Stimulated activated CD4-positive, alpha-beta T cell treated with anti-CD3 and anti-CD28 coated beads, Interleukin-2, amount 100 ng/mL, for 48 hours (primary cell): ENCODE measurements around the gene RBL2.
"Not testable (repeated sequence)": the region's sequence is repeated elsewhere in the genome, so short reads cannot be mapped to it uniquely, and the experiment has no call there.

Source experiments
- DNase-seq, 2 donors: peaks; one replicate each; pipeline ENCODE4 v3.0.0-alpha.2; 2020

RBL2 gene

GRCh38 chr16:53509906-53510703 lies 75.8 kb downstream of the RBL2 start:
- peak; percentile 30 to 45 for DNase-seq

GRCh38 chr16:53510704-53511070 lies 76.4 kb downstream of the RBL2 start:
- DNase-seq, result no peak

GRCh38 chr16:53511084-53511402 lies 76.8 kb downstream of the RBL2 start:
- DNase-seq, result no peak

GRCh38 chr16:53511403-53512280 lies 77.4 kb downstream of the RBL2 start:
- no peak for DNase-seq

GRCh38 chr16:53512795-53513194 lies 78.5 kb downstream of the RBL2 start:
- not testable (repeated sequence) for DNase-seq

- no peak for DNase-seq
Measured at GRCh38 chr16:53515259-53515658, 81.0 kb downstream of the RBL2 start.

- DNase-seq, result no peak
Measured at GRCh38 chr16:53515811-53516210, 81.5 kb downstream of the RBL2 start.

GRCh38 chr16:53517851-53518250 lies 83.6 kb downstream of the RBL2 start:
- no peak for DNase-seq

GRCh38 chr16:53518550-53519416 lies 84.5 kb downstream of the RBL2 start:
- peak; percentile 41 to 49 for DNase-seq

- no peak for DNase-seq
Measured at GRCh38 chr16:53519417-53520091, 85.3 kb downstream of the RBL2 start.

- DNase-seq, result no peak
Measured at GRCh38 chr16:53523126-53523804, 89.0 kb downstream of the RBL2 start.

- no peak for DNase-seq
Measured at GRCh38 chr16:53523971-53524548, 89.8 kb downstream of the RBL2 start.

GRCh38 chr16:53528797-53529196 lies 94.5 kb downstream of the RBL2 start:
- no peak for DNase-seq

GRCh38 chr16:53529513-53529912 lies 95.2 kb downstream of the RBL2 start:
- DNase-seq, result no peak

GRCh38 chr16:53530046-53530445 lies 95.8 kb downstream of the RBL2 start:
- no peak for DNase-seq

GRCh38 chr16:53530741-53531140 lies 96.5 kb downstream of the RBL2 start:
- no peak for DNase-seq

- DNase-seq, result no peak
Measured at GRCh38 chr16:53534206-53534605, 99.9 kb downstream of the RBL2 start.

- no peak for DNase-seq
Measured at GRCh38 chr16:53537626-53538025, 103.4 kb downstream of the RBL2 start.

GRCh38 chr16:53539346-53539745 lies 105.1 kb downstream of the RBL2 start:
- not testable (repeated sequence) for DNase-seq

- not testable (repeated sequence) for DNase-seq
Measured at GRCh38 chr16:53539759-53540718, 105.8 kb downstream of the RBL2 start.
